ENCODE data around the gene GPR31.
"Not testable (repeated sequence)": the region's sequence is repeated elsewhere in the genome, so short reads cannot be mapped to it uniquely, and the experiment has no call there.

DNA sequence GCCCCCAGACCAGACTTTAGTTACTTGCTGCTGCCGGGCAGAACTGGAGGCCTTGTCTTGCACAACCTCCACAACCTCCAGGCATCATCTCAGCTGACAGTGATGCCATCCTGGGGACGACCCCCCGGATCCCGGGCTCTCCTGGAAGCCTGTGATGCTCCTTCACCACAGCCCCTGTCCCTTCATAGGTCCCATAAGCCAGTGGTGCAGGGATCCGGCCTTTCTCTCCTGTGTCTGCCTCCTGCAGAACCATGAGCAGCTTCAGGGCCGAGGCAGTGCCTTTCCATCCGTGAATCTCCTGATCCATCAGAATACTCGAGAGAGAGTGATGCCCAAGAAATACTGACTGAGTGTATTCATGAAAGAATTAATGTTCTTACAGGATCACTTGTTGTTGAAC is 22.3 kb upstream of the GPR31 start:
- TF ChIP-seq TAF1 (IDR thresholded peaks at IDR 0.05; ENCODE audit: low read depth, low read length); POLR2A (IDR thresholded peaks at IDR 0.05; ENCODE audit: low read depth, low read length); POLR2AphosphoS5 (IDR thresholded peaks at IDR 0.05; ENCODE audit: low read depth, low read length); PAX5 (IDR thresholded peaks at IDR 0.05; ENCODE audit: insufficient read depth, low read length, severe bottlenecking): not testable (repeated sequence)

All from GM12891 (cell line).